OCI-LY7 (cell line): ENCODE results near the gene CCDC87. TPM values are rescaled to one million over a fixed set of nuclear protein-coding genes. Genes with fewer than 3 reads are reported as not detected.

ENCODE experiments used
- BruUV-seq: library from RNA; stranded (reverse); fragments of 400-500 nt; replicated peaks from 2 replicates; lab custom pipeline; 2021; lab: Mats Ljungman, UMichigan
- CTCF ChIA-PET: fragments of 300-600 bp; sonication (Branson Sonifier 250); formaldehyde crosslinking; loops from one replicate; lab custom pipeline; 2022; ENCODE audit warnings: antibody characterized with exemption; ENCODE audit not compliant: unreplicated experiment; lab: Charles Lee
- POLR2A ChIA-PET: fragments of 300-600 bp; sonication (Branson Sonifier 250); formaldehyde crosslinking; loops from one replicate; lab custom pipeline; 2022; ENCODE audit warnings: antibody characterized with exemption; lab: Charles Lee
- DNase-seq: peaks from one replicate; pipeline ENCODE4 v3.0.0-alpha.2; 2015; ENCODE audit warnings: low spot score
- H2AFZ ChIP-seq: fragments of 200-600 bp; sonication (generic), shearing (Covaris generic); 2 replicates; pipeline ENCODE4 v1.6.1; 2014; ENCODE audit warnings: mild to moderate bottlenecking, antibody characterized with exemption, low read length, moderate library complexity
- H3K27ac ChIP-seq: fragments of 200-600 bp; sonication (generic); 2 replicates; pipeline ENCODE4 v1.5.1; 2014; ENCODE audit warnings: mixed run types, low read depth, mild to moderate bottlenecking, moderate library complexity, low read length, inconsistent platforms; ENCODE audit not compliant: poor library complexity, severe bottlenecking
- H3K36me3 ChIP-seq: fragments of 200-600 bp; sonication (generic); 2 replicates; pipeline ENCODE4 v1.6.1; 2014; ENCODE audit warnings: mild to moderate bottlenecking, antibody characterized with exemption, low read length, moderate library complexity, mixed read lengths; ENCODE audit not compliant: insufficient read depth
- H3K4me1 ChIP-seq: fragments of 200-600 bp; sonication (generic); 2 replicates; pipeline ENCODE4 v1.5.1; 2014; ENCODE audit warnings: mild to moderate bottlenecking, low read length; ENCODE audit not compliant: insufficient read depth, poor library complexity, severe bottlenecking
- H3K4me2 ChIP-seq: fragments of 200-600 bp; sonication (generic); 2 replicates; pipeline ENCODE4 v1.6.1; 2014; ENCODE audit warnings: mild to moderate bottlenecking, low read length
- H3K4me3 ChIP-seq: fragments of 200-600 bp; sonication (generic); 2 replicates; pipeline ENCODE4 v1.5.1; 2014; ENCODE audit warnings: mild to moderate bottlenecking, low read depth, low read length; ENCODE audit not compliant: poor library complexity, severe bottlenecking
- H3K79me2 ChIP-seq: fragments of 200-600 bp; sonication (generic); 2 replicates; pipeline ENCODE4 v1.6.1; 2016; ENCODE audit warnings: low read depth, mild to moderate bottlenecking, low read length, moderate library complexity, mixed read lengths; ENCODE audit not compliant: insufficient read depth
- H3K9me2 ChIP-seq: fragments of 200-600 bp; sonication (generic); 2 replicates; pipeline ENCODE4 v1.6.1; 2016; ENCODE audit warnings: mild to moderate bottlenecking, low read length, mixed read lengths; ENCODE audit not compliant: insufficient read depth
- H3K9me3 ChIP-seq: fragments of 200-600 bp; sonication (generic); 2 replicates; pipeline ENCODE4 v1.6.1; 2014; ENCODE audit warnings: mild to moderate bottlenecking, mixed run types, low read length, mixed read lengths
- H4K20me1 ChIP-seq: fragments of 200-600 bp; sonication (generic); 2 replicates; pipeline ENCODE4 v1.6.1; 2014; ENCODE audit warnings: mild to moderate bottlenecking, antibody characterized with exemption, low read length, moderate library complexity, mixed read lengths; ENCODE audit not compliant: insufficient read depth
- EZH2phosphoT487 ChIP-seq: fragments of 200-600 bp; sonication (generic); IDR thresholded peaks from 2 replicates; pipeline ENCODE4 v1.6.1; 2018; ENCODE audit warnings: low read depth, borderline replicate concordance, mild to moderate bottlenecking, mixed run types, antibody characterized with exemption, low read length, moderate library complexity, mixed read lengths
- intact Hi-C: fragments of 100-400 bp; cut with micrococcal nuclease; formaldehyde crosslinking; loops from one replicate; pipeline ENCODE4 v1.10.0; 2022; ENCODE audit not compliant: unreplicated experiment
- total RNA-seq, 2 experiments: library from RNA; depleted of rRNA in 1 of 2; stranded (reverse); fragments of >200 nt in 1 of 2; shearing (Covaris generic) in 1 of 2; gene quantifications; 2 replicates each; pipeline ENCODE4 v1.2.3, GENCODE V29; 2014 to 2022
- TF ChIP-seq, protein P1 (sequence below): fragments of 200-600 bp; sonication (generic); conservative IDR thresholded peaks from 2 replicates; pipeline ENCODE4 v1.5.1; 2014; ENCODE audit warnings: mild to moderate bottlenecking, antibody characterized with exemption, low read length, moderate library complexity, mixed read lengths

Gene CCDC87
- total RNA-seq, 2 experiments from 2014 or later: 0.13 to 0.36 TPM

DNA sequence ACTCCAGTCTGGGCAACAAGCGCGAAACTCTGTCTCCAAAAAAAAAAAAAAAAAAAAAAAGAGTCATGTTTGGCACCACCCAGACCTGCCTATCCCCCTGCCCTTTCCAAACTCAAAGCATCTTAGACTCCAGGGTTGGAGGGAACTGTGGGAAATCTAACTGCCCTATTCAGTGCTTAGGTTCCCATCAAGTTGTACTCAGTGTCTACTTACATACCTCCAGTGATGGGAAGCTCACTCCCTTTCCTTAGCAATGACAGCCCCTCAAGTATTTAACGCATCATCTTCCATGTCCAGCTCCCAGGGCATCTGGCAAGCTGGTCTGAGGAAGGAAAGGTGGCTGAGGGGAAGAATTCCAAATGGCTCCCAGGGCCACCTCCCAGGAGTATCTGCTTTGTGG is 43.2 kb downstream of the CCDC87 start:
- intact Hi-C loops: no loop called here
- DNase-seq: no peak
- ChIA-PET CTCF (interaction anchor here (0.6 kb wide), 1 partner anchor 88 kb away, joined by 3 read pairs; no protein-coding TSS in a partner anchor), POLR2A (no interaction called here)
- Histone ChIP-seq H3K4me3 (no peak overlapping the region), H3K9me3 (no peaks in the 10 kb centered on the region), H2AFZ (no peak overlapping the region), H3K27ac (no peak overlapping the region), H3K4me2 (no peak overlapping the region), H3K36me3 (no peaks in the 10 kb centered on the region), H3K9me2 (no peaks in the 10 kb centered on the region), H4K20me1 (no peaks in the 10 kb centered on the region), H3K79me2 (peaks cover 7% of the 10 kb centered on the region; the same call in 1 of the 2 replicates), H3K4me1 (peaks cover 17% of the 10 kb centered on the region)
- TF ChIP-seq EZH2phosphoT487: no peak
- TF ChIP-seq, protein P1, sequence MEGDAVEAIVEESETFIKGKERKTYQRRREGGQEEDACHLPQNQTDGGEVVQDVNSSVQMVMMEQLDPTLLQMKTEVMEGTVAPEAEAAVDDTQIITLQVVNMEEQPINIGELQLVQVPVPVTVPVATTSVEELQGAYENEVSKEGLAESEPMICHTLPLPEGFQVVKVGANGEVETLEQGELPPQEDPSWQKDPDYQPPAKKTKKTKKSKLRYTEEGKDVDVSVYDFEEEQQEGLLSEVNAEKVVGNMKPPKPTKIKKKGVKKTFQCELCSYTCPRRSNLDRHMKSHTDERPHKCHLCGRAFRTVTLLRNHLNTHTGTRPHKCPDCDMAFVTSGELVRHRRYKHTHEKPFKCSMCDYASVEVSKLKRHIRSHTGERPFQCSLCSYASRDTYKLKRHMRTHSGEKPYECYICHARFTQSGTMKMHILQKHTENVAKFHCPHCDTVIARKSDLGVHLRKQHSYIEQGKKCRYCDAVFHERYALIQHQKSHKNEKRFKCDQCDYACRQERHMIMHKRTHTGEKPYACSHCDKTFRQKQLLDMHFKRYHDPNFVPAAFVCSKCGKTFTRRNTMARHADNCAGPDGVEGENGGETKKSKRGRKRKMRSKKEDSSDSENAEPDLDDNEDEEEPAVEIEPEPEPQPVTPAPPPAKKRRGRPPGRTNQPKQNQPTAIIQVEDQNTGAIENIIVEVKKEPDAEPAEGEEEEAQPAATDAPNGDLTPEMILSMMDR: no peak
- BruUV-seq: no TSS peak

- no TSS peak for BruUV-seq
- no peaks in the 10 kb centered on the region for H4K20me1 ChIP-seq
- ChIA-PET POLR2A (no interaction called here), CTCF (no interaction called here)
- no peaks in the 10 kb centered on the region for H3K9me3 ChIP-seq
- H3K9me2 ChIP-seq: no peaks in the 10 kb centered on the region
- no peaks in the 10 kb centered on the region for H3K36me3 ChIP-seq
- H3K4me1 ChIP-seq: peaks cover 24% of the 10 kb centered on the region
- no peak overlapping the region for H3K27ac ChIP-seq
- intact Hi-C loops: no loop called here
- no peak for TF ChIP-seq EZH2phosphoT487
- TF ChIP-seq, protein P1: no peak
- no peak overlapping the region for H2AFZ ChIP-seq
- peaks cover 9% of the 10 kb centered on the region; the same call in 1 of the 2 replicates for H3K79me2 ChIP-seq
- no peak for DNase-seq
- no peak overlapping the region for H3K4me3 ChIP-seq
- no peak overlapping the region for H3K4me2 ChIP-seq
Measured at GRCh38 chr11:66548774-66549630, 43.9 kb downstream of the CCDC87 start.

- ChIA-PET POLR2A (no interaction called here), CTCF (no interaction called here)
- no peaks in the 10 kb centered on the region for H3K9me2 ChIP-seq
- no peak overlapping the region for H3K4me3 ChIP-seq
- H3K4me2 ChIP-seq: no peak overlapping the region
- peaks cover 9% of the 10 kb centered on the region; the same call in 1 of the 2 replicates for H3K79me2 ChIP-seq
- no peak for DNase-seq
- H3K27ac ChIP-seq: no peak overlapping the region
- H2AFZ ChIP-seq: no peak overlapping the region
- H3K4me1 ChIP-seq: peaks cover 33% of the 10 kb centered on the region
- BruUV-seq: no TSS peak
- H3K9me3 ChIP-seq: no peaks in the 10 kb centered on the region
- no peaks in the 10 kb centered on the region for H4K20me1 ChIP-seq
- H3K36me3 ChIP-seq: no peaks in the 10 kb centered on the region
- intact Hi-C loops: no loop called here
- no peak for TF ChIP-seq EZH2phosphoT487
- TF ChIP-seq, protein P1: no peak
Measured at GRCh38 chr11:66548041-66548440, 44.8 kb downstream of the CCDC87 start.
